WTC11 (cell line): Measurements from ENCODE around the gene PGGHG. TPM values are rescaled to one million over a fixed set of nuclear protein-coding genes. Genes with fewer than 3 reads are reported as not detected.

ENCODE experiments used
- ATAC-seq: fragments of 200-7000 bp; cut with Tn5 transposase; 2 replicates; pipeline ENCODE4 v1.10.0; 2021; ENCODE audit warnings: mild to moderate bottlenecking, moderate library complexity
- CTCF ChIA-PET: fragments of 300-600 bp; sonication (Branson Sonifier 250); formaldehyde crosslinking; loops from one replicate; lab custom pipeline; 2021; ENCODE audit warnings: antibody characterized with exemption; lab: Charles Lee
- POLR2A ChIA-PET: fragments of 350-600 bp; sonication (Branson Sonifier 250); formaldehyde crosslinking; loops from one replicate; lab custom pipeline; 2021; ENCODE audit warnings: antibody characterized with exemption; lab: Charles Lee
- DNase-seq: peaks from one replicate; pipeline ENCODE4 v3.0.0; 2021; ENCODE audit warnings: low spot score
- H3K27ac Mint-ChIP-seq: 2 replicates; pipeline ENCODE4 v1.8.0; 2021; ENCODE audit warnings: mixed read lengths
- H3K27me3 Mint-ChIP-seq: 2 replicates; pipeline ENCODE4 v1.8.0; 2021; ENCODE audit warnings: low read depth, mild to moderate bottlenecking, moderate library complexity, mixed read lengths
- H3K36me3 Mint-ChIP-seq: 2 replicates; pipeline ENCODE4 v1.8.0; 2021; ENCODE audit warnings: mixed read lengths
- H3K4me1 Mint-ChIP-seq: 2 replicates; pipeline ENCODE4 v1.8.0; 2022; ENCODE audit warnings: mixed read lengths
- H3K4me3 Mint-ChIP-seq: 2 replicates; pipeline ENCODE4 v1.8.0; 2021; ENCODE audit warnings: mild to moderate bottlenecking, moderate library complexity, mixed read lengths
- H3K9me3 Mint-ChIP-seq: 2 replicates; pipeline ENCODE4 v1.8.0; 2021; ENCODE audit warnings: mixed read lengths
- NFATC4 ChIP-seq: fragments of 250-450 bp; sonication (Bioruptor Pico); IDR thresholded peaks from 2 replicates; pipeline ENCODE4 v1.9.0; 2021; ENCODE audit warnings: mild to moderate bottlenecking
- NFYB ChIP-seq: sonication (generic); formaldehyde crosslinking; conservative IDR thresholded peaks from 2 replicates; pipeline ENCODE4 v1.8.0; 2022; ENCODE audit warnings: low read depth, missing genetic modification reagents
- NR2C2 ChIP-seq: sonication (generic); formaldehyde crosslinking; IDR thresholded peaks from 2 replicates; pipeline ENCODE4 v1.8.0; 2022; ENCODE audit warnings: mild to moderate bottlenecking, missing genetic modification reagents
- PRRX2 ChIP-seq: fragments of 250-450 bp; sonication (Bioruptor Pico); IDR thresholded peaks from 2 replicates; pipeline ENCODE4 v1.8.0; 2021; ENCODE audit warnings: mild to moderate bottlenecking
- SMAD4 ChIP-seq: sonication (generic); formaldehyde crosslinking; IDR thresholded peaks from 2 replicates; pipeline ENCODE4 v1.8.0; 2022; ENCODE audit warnings: mild to moderate bottlenecking, missing genetic modification reagents
- TCF7 ChIP-seq: sonication (generic); formaldehyde crosslinking; IDR thresholded peaks from 2 replicates; pipeline ENCODE4 v1.8.0; 2022; ENCODE audit warnings: mild to moderate bottlenecking, low read depth, missing genetic modification reagents, moderate library complexity
- ZBTB21 ChIP-seq: sonication (generic); formaldehyde crosslinking; IDR thresholded peaks from 2 replicates; pipeline ENCODE4 v1.8.1; 2023; ENCODE audit warnings: mild to moderate bottlenecking, missing genetic modification reagents, borderline replicate concordance
- ZNF121 ChIP-seq: sonication (generic); formaldehyde crosslinking; IDR thresholded peaks from 2 replicates; pipeline ENCODE4 v1.8.0; 2023; ENCODE audit warnings: missing genetic modification reagents
- ZNF396 ChIP-seq: fragments of 250-450 bp; sonication (Bioruptor Pico); IDR thresholded peaks from 2 replicates; pipeline ENCODE4 v1.8.0; 2021; ENCODE audit warnings: mild to moderate bottlenecking, moderate library complexity, borderline replicate concordance
- ZNF416 ChIP-seq: fragments of 250-450 bp; sonication (Bioruptor Pico); IDR thresholded peaks from 2 replicates; pipeline ENCODE4 v1.9.0; 2021; ENCODE audit warnings: mild to moderate bottlenecking, inconsistent platforms
- total RNA-seq: library from RNA; stranded (reverse); gene quantifications from 3 replicates; pipeline ENCODE4 v1.2.3, GENCODE V29; 2021
- TF ChIP-seq, protein P1 (sequence below): sonication (generic); formaldehyde crosslinking; IDR thresholded peaks from 2 replicates; pipeline ENCODE4 v1.8.1; 2023; ENCODE audit warnings: mild to moderate bottlenecking, missing genetic modification reagents
- TF ChIP-seq, protein P2 (sequence below): fragments of 250-450 bp; sonication (Bioruptor Pico); IDR thresholded peaks from 2 replicates; pipeline ENCODE4 v1.9.0; 2021; ENCODE audit warnings: mild to moderate bottlenecking

The PGGHG gene
- total RNA-seq, 1 experiment from 2014 or later, result 74.9 TPM

DNA sequence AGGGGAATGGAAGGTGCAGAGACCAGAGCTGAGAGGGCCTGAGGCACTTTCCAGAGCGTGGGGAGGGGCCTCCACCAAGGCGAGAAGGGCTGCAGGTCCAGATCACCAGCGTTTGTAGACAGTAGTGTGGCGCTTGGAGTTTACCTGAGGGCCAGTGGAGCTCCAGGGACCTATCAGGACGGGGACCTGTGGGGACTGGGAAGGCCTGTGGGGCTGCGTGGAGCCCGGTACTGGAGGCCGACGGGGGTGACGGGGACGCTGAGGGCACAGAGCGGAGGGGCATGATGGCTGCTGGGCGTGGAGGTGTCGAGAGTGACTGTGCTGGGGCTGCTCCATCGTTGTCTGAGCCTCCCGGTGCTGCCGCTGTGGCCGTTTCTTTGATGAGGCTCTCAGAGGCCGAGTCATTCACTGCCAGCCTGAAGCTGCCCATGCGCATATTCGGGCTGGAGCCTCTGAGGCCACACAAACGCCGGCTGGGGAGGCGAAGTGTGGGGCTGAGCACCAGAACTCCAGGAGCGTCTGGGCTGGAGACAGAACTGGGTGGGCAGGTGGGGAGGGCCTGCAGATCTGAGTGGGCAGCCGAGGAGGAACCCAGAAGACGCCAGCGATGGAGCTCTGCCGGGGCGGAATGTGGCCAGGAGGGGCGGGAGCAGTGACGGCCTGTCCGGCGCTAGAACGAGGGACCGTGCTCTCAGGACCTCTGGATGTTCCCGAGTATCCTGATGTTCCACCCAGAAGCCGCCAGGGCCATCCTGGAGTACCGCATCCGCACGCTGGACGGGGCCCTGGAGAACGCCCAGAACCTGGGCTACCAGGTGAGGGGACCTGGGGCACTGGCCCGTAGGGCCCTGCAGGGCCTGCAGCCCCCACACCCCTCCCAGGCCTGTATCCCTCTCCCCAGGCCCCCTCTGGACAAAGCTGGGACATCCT is 2.6 kb downstream of the PGGHG start (continued):
- no peak for TF ChIP-seq SMAD4 (CRISPR knock-in tag)
- TF ChIP-seq ZBTB21 (CRISPR knock-in tag), result 0 out of 2 replicates have a peak, but pooled peaks have one; percentile 17
- TF ChIP-seq ZNF396 (CRISPR knock-in tag), result no peak
- TF ChIP-seq, protein P1, sequence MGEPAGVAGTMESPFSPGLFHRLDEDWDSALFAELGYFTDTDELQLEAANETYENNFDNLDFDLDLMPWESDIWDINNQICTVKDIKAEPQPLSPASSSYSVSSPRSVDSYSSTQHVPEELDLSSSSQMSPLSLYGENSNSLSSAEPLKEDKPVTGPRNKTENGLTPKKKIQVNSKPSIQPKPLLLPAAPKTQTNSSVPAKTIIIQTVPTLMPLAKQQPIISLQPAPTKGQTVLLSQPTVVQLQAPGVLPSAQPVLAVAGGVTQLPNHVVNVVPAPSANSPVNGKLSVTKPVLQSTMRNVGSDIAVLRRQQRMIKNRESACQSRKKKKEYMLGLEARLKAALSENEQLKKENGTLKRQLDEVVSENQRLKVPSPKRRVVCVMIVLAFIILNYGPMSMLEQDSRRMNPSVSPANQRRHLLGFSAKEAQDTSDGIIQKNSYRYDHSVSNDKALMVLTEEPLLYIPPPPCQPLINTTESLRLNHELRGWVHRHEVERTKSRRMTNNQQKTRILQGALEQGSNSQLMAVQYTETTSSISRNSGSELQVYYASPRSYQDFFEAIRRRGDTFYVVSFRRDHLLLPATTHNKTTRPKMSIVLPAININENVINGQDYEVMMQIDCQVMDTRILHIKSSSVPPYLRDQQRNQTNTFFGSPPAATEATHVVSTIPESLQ (CRISPR knock-in tag), result no peak
- no peak for TF ChIP-seq NFYB
- TF ChIP-seq NFATC4, result no peak

DNA sequence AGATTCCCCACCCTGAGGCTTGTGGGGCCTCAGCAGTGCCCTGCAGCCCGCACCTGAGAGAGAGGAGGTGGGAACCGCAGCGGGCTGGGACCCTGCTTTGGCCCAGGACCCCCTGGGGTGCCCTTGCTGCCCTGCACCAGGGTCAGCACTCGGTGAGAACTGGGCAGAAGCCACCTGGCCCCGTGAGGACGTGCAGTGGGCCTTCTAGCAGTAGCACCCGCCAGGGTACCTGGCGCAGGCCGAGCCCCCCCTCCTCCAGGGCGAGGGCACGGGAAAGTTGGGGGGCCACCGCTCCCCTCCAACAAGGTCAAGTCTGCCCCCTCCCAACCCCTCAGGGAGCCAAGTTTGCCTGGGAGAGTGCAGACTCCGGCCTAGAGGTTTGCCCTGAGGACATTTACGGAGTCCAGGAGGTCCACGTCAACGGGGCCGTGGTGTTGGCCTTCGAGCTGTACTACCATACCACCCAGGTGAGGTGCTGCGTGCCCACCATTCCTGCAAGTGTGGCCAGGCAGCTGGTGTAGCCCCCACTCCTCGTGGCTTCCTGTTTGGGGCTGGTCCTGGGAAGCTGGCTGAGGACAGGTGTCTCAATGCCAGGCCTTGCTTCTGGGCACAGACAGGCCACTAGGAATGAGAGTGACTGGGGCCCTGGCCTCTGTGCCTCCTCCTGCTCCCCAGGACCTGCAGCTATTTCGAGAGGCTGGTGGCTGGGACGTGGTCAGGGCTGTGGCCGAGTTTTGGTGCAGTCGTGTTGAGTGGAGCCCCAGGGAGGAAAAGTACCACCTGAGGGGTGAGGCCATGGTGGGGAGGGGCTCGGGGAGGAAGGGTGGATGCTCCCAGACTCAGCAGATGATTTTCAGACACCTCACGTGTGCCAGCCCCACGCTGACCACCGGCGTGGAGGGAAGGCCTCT is 3.5 kb downstream of the PGGHG start:
- H3K4me3 Mint-ChIP-seq, result no peak overlapping the region
- DNase-seq (peak; percentile 9), ATAC-seq (no peak)
- no peak overlapping the region for H3K27ac Mint-ChIP-seq
- peaks cover 30% of the 10 kb centered on the region for H3K4me1 Mint-ChIP-seq
- H3K27me3 Mint-ChIP-seq, result peaks cover 9% of the 10 kb centered on the region
- peaks cover 17% of the 10 kb centered on the region; the same call in 1 of the 2 replicates for H3K36me3 Mint-ChIP-seq
- ChIA-PET POLR2A (interaction anchor here (1.3 kb wide), 1 partner anchor 12 kb away, joined by 5 read pairs; no protein-coding TSS in a partner anchor), CTCF (interaction anchor here (1.5 to 4.8 kb wide), 3 partner anchors 13 to 73 kb away, joined by 7 to 34 read pairs (median 24); no protein-coding TSS in a partner anchor)
- no peak for TF ChIP-seq ZNF396 (CRISPR knock-in tag)
- 0 out of 2 replicates have a peak, but pooled peaks have one; percentile 20 for TF ChIP-seq TCF7 (CRISPR knock-in tag)
- H3K9me3 Mint-ChIP-seq, result no peaks in the 10 kb centered on the region

DNA sequence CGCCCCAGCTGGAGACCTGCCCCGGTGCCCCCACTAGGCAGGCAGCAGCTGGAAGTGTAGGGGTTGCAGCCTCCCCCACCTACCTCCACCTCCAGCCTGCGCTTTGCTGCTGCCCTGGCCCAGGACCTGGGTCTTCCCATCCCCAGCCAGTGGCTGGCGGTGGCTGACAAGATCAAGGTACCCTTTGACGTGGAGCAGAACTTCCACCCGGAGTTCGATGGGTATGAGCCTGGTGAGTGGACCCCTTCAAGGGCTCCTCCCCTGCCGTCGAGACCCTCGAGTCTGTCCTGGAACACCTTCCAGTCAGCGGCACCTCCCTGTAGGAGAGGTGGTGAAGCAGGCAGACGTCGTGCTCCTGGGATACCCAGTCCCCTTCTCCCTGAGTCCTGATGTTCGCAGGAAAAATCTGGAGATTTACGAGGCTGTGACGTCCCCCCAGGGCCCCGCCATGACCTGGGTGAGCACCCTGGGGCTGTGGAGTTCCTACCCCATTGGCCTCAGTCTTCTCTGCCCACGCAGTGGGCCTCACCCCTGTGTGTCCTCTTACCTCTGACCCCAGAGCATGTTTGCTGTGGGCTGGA is 4.4 kb downstream of the PGGHG start:
- CTCF ChIA-PET, result interaction anchor here (3.6 kb wide), 1 partner anchor 43 kb away, joined by 15 read pairs; no protein-coding TSS in a partner anchor
- Mint-ChIP-seq H3K4me3 (no peak overlapping the region), H3K9me3 (no peaks in the 10 kb centered on the region)
- TF ChIP-seq PRRX2 (no peak), NR2C2 (CRISPR knock-in tag) (no peak), ZNF416 (CRISPR knock-in tag) (no peak), ZNF121 (no peak)
- TF ChIP-seq, protein P2, sequence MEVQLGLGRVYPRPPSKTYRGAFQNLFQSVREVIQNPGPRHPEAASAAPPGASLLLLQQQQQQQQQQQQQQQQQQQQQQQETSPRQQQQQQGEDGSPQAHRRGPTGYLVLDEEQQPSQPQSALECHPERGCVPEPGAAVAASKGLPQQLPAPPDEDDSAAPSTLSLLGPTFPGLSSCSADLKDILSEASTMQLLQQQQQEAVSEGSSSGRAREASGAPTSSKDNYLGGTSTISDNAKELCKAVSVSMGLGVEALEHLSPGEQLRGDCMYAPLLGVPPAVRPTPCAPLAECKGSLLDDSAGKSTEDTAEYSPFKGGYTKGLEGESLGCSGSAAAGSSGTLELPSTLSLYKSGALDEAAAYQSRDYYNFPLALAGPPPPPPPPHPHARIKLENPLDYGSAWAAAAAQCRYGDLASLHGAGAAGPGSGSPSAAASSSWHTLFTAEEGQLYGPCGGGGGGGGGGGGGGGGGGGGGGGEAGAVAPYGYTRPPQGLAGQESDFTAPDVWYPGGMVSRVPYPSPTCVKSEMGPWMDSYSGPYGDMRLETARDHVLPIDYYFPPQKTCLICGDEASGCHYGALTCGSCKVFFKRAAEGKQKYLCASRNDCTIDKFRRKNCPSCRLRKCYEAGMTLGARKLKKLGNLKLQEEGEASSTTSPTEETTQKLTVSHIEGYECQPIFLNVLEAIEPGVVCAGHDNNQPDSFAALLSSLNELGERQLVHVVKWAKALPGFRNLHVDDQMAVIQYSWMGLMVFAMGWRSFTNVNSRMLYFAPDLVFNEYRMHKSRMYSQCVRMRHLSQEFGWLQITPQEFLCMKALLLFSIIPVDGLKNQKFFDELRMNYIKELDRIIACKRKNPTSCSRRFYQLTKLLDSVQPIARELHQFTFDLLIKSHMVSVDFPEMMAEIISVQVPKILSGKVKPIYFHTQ (CRISPR knock-in tag), result no peak
- TF ChIP-seq, all 79 proteins: peak for 0
- no peak for ATAC-seq
- peaks cover 17% of the 10 kb centered on the region; the same call in 1 of the 2 replicates for H3K36me3 Mint-ChIP-seq
- no peak for DNase-seq
- peaks cover 30% of the 10 kb centered on the region for H3K4me1 Mint-ChIP-seq
- H3K27ac Mint-ChIP-seq, result no peak overlapping the region
- H3K27me3 Mint-ChIP-seq, result peaks cover under 1% of the 10 kb centered on the region; the same call in 1 of the 2 replicates
- POLR2A ChIA-PET, result no interaction called here
